GM19023 (cell line): ENCODE results near the gene TSPO.

Experiments
- ATAC-seq: cut with Tn5 transposase; IDR thresholded peaks from one replicate; pipeline ENCODE4 v1.9.1; 2021; ENCODE audit warnings: mild to moderate bottlenecking, moderate library complexity; ENCODE audit not compliant: unreplicated experiment

The TSPO gene

DNA sequence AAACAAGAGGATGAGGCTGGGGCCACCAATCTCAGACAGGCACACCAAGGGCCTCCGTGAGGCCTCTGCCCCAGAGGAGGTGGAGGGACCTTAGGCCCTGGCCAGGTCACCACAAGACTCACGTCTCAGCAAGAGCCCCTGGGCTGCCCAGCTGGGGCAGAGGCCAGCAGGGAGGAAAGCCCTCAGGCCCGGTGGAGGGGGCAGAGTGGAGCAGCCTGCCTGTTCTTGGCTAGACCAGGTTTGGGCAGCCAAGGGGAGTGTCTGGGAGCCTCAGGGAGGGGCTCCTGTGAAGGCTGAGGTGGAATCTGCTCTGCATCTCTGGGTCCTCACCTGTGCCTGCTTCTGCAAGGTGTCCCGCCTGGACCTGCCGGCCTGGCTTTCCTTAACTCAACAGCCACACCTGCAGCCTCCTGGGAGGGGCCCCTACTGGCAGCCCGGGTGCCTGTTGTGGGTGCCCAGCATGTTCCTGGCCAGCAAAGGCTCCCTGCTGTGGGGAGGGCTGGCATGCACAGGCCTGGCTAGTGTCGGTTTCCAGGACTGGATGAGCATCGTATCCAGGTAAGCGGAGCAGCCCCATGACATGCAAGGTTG lies 23.7 kb downstream of the TSPO start:
- no peak for ATAC-seq

DNA sequence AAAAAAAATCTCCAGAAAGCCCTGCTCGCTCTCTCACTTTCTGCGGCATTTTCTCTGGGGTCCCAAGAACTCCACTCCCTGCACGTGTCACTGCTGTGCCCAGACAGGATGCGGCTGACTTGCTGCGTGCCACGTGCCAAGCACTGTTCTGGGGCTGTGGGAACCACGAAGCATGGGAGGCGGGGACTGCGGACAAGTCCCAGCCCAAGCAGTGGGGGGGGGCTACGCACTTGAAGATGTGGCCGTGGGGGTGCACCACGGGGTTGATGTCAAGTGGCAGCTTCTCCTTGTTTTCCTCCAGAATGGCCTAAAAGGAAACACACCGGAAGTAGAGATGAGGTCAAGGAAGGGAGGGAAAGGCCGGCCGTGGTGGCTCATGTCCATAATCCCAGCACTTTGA lies 24.7 kb downstream of the TSPO start:
- no peak for ATAC-seq

DNA sequence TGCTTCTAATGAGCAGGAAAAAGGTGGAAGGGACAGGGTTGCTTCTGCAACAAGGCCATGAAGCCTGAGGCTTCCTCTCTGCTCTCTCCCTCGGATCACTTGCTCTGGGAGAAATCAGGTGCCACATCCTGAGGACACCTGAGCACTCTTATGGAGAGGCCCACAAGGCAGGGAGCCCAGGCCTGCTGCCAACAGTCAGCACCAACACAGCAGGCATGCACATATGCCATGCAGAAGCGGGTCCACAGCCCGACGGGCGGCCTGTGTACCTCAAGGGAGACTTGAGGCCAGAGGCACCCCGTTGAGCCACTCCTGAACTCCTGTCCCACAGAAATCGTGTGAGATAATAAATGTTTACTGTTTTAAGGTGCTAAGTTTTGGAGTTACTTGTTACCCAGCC lies 26.1 kb downstream of the TSPO start:
- ATAC-seq = no peak

DNA sequence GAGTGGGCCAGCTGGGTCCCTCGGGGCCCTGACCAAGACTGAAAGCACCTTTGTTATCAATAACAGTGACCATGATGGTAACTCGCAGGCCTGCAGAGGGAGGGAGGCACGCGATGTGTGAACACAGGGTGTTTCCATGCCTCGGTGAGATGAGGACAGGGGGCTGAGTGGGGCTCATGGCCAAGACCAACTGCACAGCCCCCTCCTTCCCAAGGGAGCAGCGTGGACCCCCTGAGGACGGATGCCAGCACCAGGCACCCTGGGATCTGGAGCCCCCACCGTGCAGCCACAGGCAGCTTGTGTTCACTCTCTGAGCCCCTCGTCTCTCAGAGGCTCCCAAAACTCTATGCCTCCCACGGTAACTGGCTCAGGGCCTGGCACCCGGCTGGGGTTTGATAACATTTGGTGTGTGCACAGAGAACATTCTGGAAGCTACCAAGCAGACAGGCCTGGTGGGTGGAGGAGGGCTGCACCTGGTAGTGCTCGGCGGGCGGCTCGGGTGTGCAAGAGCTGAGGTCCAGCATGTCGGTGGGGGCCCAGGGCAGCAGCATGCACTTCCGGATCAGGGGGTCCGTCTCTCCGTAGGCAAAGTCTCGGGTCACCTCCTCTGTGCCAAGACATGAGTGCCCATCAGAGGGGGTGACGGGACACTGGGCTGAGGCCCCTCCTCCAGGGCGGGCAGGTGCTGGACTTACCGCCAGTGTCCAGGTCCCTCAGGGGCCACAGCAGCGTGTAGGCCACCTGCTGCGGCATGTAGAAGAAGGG lies 28.0 kb downstream of the TSPO start:
- ATAC-seq = no peak

DNA sequence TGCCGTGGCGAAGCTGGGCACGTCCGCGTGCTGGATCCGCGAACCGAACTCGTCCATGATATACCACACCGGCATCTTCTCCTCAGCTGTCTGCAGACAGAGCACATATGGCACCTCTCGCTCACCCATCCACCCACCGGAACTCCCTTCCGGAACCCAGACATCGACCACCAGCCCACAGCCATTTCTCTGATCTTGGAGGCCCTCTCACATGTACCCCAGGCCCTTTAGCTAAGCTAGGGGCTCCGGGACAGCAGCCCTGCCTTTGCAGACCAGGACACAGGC lies 28.5 kb downstream of the TSPO start:
- ATAC-seq = no peak

DNA sequence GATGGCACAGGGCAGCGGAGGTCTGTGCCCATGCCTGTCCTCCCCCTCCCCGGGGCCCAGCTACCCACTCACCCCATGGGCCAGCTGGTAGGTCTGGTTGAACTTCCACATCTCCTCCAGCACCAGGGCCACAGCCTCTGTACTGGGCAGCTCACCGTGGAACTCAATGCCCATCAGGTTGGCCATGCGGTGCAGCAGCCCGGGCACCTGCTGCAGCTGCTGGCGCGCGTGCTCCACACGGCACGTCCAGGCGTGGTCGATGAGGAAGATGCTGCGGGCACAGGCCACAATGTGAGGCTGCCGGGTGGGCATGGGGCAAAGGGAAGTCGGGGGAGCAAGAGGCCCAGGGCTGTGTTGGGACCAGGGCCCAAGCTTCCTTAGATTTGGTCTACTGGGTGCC lies 29.3 kb downstream of the TSPO start:
- ATAC-seq = no peak

DNA sequence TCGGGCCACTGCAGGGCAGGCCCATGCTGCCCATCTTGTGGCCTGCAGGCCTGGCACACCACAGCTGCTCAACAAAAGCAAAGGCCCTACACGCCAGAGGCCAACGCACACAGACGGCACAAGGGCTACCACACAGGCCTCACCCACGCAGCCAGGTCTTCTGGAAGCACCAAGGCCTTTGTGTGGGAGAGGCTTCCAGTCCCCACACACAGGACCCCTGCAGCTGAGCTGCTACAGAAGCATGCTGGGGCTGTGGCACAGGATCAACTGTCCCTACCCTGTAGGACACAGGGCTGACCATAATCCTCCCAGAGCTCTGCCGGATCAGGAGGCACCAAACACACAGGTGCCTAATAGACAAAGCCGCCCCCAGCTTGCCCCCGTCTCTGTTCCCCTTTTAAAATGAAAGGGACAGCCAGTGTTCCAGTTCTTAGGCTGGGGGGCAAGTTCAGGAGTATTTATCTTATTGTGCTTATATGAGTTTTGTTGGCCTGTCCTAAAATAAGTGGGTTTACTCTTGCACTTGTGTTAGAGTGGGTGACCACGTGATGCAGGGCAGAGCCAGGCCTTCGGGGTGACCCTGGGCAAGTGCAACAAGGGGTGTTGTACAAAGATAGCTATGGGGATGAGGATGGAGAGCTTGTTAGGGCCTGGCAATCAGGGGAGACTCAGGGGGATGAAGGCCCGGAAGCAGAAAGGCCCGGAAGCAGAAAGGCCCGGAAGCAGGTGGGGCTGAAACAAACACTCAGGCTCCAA lies 30.1 kb downstream of the TSPO start:
- ATAC-seq = no peak

DNA sequence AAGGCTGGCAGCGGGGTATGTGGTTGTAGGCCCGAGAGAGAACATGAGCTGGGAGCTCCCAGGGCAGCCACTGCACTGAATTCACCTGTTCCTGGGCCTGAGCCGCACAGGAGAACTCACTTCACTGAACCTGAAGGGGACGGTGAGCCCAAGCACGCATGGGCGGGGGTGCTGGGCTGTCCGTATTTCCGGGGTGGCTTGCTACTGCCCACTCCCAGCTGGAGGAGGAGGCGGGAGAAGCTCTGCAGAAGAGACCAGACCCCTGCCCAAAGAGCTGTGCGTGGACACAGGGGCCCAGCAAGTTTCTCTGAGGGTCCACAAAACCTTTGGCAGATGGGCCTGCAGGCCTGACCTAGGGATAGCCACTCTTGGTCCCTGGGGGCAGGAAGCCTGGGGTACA lies 30.8 kb downstream of the TSPO start:
- ATAC-seq = no peak

DNA sequence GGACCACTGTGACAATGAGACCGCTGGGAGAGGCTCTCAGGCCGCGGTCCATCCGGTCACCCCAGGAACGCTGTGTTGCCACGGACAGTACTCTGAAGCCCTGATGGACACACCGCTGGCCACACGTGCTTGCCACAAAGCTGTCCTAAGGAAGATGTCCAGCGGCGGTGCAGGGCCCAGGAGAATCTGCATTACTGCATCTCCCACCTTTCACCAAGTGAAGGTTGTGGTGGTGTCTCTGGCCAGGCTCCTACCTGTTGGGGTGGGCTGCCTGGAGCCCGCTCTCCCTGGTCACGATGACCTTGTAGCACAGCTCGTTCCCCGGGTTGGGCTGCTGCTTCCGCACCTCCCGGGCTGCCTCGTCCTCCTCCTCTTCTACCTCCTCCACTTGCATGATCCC lies 31.4 kb downstream of the TSPO start:
- no peak for ATAC-seq

DNA sequence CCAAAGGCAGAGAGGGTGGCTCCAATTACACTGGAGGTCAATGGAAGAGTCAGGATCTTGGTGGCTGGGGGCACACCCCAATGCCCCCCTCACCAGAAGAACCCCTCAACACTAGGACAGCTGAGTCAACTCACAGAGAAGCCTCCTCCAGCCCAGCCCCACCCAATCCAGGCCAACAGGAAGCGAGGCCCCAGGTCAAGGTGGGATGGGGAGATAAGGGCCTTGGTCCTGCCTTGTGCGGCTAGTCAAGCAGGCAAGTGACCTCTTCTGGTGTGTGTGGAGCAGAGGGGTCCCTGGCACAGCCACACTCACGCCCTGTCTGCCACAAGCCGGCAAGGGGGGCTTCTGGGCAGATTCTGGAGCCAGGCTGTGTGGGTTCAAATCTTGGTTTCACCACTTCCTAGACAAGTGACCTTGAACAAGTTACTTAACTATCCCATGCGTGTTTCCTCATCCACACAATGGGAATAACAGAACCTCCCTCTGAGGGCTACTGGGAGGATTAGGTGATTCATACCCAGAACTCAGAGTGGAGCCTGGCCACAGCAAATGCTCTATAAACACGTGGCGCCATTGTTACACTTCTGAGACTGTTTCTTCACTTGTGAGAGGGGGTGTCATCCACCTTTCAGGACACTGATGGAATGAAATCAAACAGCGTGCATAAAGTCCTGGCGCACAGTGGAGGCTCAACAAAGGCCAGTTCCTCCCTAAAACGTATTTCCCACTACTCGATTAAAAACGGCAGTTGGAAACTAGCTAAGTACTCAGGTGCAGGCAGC lies 32.3 kb downstream of the TSPO start:
- no peak for ATAC-seq

DNA sequence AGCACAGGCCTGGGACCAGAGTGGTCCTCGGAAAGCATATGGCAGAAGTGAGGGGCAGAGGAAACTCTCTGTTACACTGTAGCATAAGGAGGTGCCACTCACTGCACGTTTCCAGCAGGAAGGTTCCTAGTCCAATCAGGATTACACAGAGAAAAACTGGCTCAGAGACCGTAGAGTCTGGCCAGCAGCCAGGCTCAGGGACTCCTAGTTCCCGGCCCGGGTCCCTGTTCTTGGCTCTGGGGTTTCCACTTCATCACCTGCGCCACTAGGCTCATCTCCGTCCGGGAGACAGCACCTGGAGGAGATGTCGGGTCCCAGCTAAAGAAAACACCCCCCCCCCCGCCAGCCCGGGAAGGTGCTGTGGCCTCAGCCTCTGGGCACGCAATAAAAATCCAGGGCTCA lies 34.5 kb downstream of the TSPO start:
- ATAC-seq = no peak

DNA sequence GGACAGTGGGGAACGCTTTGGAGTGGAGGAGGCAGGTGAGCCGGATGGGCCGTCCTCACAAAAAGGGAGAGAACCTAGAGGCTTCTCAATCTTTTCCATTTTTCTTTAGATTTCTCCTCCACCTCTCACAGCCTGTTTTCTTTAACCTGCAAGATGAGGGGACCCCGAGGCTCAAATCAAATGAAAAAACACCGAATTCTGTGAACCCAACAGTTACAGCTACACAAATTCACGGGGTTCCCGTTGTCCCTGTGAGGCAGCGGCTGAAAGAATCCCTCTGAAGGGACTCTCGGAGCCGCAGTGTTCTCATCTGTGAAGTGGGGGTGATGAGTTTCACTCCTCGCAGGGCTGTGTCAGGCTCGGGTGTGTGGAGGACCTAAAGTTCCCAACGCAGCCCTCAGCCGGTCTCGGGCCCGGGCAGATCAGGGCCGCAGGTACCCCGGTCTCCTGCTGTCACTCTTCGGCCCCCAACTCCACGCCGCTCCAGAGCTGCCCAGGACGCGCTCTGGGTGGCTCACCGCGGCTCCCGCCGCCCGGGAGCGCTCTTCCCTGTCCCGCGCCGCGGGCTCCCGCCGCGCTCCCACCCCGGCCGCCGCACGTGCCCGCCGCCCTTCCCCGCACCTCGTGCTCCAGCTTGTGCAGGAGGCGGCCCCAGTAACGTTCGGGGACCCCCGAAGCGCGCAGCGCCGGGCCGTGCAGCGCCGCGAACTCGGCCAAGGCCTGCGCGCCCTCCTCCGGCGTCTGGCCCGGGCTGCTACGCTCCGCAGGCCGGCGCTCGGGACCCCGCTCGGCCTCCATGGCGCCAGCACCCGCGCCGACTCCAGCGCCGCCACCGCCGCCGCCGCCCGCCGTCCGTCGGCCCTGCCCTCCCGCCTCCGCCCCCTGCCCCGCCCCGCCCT lies 35.2 kb downstream of the TSPO start, which contains the start of gene TTLL12:
Gene TTLL12, minus strand, starts transcription at position 863 of the 899 bp plus-strand sequence. Its CDS starts 65 bp downstream, at position 798.
- peak; percentile 47 for ATAC-seq

DNA sequence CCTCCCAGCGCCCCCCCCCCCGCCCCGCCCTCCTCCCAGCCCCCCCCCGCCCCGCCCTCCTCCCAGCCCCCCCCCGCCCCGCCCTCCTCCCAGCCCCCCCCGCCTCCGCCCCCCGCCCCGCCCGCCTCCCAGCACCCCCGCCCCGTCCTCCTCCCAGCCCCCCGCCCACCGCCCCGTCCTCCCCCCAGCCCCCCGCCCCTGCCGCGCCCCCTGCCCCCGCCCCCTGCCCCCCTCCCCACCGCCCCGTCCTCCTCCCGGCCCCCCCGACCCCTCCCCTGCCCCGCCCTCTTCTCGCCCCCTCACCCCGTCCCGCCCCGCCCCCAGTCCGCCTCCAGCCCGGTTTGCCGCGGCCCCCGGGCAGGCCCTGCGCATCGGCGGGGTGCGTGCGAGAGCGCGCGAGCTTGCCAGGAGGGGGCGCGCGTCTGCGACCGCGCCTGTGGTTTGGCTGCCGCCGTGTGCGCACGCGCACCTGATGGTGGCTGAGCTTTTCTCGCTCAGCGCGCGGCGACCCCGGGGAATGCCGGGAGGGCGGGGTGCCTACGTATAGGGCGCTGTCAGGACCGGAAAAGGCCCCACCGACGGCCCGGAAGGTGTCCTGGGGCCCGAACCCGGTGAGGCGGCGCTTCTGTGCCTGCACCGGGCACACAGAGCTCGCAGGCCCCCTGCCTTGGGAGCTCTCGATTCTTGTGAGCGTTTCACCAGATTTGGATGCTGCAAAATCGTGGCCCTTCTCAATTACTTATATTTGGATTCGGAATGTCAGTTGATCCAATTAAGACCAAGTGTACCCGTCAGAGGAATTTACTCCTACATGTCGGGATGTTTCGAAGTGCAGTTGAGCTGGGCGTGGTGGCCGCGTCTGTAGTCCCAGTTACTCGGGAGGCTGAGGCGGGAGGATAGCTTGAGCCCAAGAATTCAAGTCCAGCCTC lies 36.1 kb downstream of the TSPO start:
- ATAC-seq = peak; percentile 80

DNA sequence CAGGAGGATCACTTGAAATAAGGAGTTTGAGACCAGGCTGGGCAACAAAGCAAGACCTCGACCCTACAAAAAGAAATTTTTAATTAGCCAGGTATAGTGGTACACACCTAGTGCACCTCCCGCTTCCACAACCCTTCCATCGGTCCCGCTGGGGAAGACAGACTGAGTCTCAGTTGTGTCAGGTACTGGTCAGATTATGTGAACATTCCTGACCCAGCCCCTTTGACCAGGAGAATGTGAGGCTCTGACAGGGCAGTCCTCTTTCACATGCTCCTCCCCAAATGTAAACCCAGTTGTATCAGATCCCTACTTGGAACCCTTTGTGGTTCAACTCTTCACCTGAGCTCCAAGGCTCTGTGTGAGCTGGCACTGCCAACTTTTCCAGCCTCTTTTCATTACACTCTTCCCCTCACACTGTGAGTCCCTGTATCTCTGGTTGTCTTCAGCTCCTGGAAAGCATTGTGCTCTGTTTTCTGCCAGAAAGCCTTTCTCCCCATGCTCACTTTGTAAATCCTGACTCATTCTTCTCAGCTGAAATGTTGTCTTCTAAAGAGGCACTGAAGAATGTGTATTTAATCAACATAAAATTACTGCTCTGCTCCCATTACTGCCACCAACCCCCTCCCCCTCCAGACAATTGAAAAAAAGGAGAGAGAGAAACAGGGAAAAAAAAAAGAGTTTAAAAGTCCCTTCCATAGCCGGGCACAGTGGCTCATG lies 37.6 kb downstream of the TSPO start:
- ATAC-seq = no peak

DNA sequence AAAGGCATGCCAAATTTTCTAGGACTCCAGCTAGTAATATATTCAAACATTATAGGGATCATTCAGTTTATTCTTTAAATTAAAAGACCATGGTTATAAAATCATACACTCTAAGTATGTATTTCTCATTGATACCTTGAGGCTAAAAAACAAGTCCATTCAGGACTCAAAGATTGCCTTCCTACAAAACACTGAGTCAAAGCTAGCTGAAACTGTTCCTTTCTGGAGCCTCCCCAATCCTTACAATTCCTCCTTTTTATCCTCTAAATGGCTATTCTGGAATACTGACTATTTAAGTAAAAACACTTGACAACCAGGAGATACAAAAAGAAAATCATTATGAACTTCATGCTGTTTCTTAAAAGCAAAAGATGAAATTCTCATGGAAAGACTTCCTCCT lies 40.5 kb downstream of the TSPO start:
- no peak for ATAC-seq

DNA sequence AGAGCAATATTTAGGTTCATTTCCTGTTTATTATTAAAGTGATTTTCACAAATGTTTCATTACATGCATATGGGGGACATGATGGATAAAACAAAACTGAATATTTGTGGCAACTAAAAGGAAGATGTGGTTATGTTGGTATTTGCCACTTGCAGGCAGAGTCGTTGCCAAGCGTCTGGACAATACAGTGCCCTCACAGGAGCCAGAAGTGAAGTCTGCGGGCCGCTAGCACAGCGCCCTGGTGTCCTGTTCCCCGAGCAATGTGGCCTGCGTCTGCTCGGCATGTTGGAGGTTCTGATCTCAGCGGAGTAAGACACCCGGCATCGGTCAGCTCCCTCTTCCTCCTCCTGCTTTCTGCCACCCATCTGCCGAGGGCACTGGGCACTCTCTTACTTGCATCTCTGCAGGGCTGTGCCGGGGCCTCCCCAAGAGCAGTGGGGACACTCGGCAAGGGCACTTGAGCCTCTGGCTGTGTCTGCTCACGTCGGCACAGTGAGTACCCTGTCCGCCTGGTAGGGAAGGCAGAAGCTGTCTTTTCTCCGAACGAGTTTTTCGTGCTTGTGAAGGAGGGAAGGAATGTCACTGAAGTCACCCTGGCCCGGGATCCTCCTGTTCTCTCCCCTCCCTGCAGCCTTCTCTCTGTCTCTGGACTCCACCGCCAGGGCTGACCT lies 46.0 kb downstream of the TSPO start:
- no peak for ATAC-seq

DNA sequence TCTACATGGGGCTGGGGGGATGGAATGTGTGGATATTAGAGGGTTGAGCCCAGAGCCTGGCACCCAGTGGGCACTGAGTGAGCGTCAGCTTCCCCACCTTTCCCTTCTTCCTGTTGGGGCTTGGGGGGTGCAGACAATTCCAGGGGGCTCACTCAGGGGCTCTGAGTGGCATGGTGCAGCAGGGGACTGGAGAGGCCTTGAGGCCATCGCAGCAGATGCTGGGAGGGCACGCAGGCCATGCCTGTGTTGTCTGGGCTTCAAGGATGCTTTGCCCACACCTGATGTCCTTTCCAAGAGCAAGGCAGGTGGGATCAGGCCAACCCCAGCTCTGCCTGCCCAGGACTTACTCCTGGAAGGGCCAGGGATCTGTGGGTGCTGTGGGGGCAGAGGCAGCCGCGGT lies 46.8 kb downstream of the TSPO start:
- ATAC-seq = no peak

DNA sequence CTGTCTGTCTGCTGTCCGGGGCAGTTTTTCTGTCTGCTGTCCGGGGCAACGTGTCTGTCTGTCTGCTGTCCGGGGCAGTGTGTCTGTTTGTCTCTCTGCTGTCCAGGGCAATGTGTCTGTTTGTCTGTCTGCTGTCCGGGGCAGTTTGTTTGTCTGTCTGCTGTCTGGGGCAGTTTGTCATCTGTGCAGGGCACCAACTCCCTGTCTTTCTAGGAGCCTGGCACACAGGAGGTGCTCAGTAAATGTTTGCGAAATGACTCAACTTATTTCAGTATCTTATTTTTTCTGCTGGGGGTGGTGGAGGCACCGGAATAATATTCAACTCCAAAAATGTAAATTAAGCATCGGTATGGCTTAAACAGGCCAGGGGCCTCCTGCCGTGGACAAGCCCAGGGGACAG lies 47.6 kb downstream of the TSPO start:
- ATAC-seq = no peak
